Non-pigmented ciliary epithelial cell (primary cell): ENCODE data around the gene CORIN.
"Not testable (repeated sequence)": the region's sequence is repeated elsewhere in the genome, so short reads cannot be mapped to it uniquely, and the experiment has no call there.

ENCODE experiments used
- DNase-seq: peaks from one replicate; pipeline ENCODE4 v3.0.0-alpha.2; 2010; ENCODE audit warnings: low read depth

CORIN gene

DNA sequence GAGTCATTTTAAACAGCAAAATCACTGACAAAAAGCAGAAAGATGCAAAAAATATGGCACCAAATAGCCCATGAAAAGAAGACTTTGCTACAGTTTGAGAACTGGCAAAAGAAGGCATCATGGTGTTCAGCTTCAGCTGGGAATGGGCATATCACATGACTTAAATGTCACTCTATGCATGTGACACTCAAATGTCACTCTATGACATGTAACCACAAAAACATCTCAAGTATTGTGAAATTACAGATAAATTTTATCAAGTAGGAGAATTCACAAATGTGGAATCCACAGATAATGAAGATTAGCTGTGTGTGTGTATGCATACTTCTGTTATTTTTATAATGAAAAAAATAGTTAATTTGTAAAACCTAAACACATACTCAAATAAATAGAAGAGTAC lies 270.9 kb downstream of the CORIN start:
- DNase-seq: no peak

DNA sequence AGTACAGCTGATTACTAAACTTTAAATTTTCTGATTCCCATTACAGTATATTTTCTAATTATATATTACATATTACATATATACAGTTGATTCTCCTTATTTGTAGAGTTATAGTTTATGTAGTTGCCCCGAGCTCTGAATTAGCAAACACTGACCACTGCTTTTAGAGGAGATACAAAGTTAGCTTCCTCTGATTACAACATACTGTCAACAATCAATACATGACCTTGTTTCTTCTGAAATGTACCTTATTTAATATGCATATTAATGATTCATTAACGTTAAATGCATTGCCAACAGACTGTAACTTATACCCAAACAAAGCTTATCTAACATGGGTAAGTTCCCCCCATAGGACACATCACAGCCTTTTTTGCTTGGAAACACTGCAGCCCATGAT lies 271.3 kb downstream of the CORIN start:
- no peak for DNase-seq

DNA sequence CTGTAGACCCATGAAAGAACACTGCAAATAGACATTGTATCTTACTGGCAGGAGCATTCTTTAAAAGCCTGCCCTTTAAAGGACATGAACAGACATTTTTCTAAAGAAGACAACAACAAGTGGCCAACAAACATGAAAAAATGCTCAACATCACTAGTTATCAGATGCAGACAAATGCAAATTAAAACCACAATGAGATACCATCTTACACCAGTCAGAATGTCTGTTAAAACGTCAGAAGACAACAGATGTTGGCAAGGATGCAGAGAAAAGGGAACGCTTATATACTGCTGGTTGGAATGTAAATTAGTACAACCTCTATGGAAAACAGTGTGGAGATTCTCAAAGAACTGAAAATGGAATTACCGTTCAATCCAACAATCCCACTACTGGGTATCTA lies 275.6 kb downstream of the CORIN start:
- no peak for DNase-seq

DNA sequence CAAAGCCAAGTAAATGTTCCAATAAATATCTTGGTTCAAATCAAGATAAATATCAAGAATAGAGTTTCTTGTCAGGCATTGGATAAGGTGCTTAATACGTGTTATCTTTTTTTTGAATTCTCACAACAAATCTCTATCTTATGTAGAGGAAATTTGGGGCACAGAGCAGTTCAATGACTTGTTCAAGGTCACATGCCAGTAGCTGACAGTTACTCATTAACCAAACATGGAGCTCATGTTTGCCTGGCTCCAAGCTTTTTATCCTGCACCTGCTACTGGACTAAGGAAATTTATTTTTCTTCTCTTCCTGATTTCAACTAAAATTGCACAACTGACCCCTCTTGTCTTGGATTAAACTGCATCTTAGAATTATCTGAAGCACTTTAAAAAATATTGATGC lies 276.5 kb downstream of the CORIN start:
- DNase-seq: no peak

DNA sequence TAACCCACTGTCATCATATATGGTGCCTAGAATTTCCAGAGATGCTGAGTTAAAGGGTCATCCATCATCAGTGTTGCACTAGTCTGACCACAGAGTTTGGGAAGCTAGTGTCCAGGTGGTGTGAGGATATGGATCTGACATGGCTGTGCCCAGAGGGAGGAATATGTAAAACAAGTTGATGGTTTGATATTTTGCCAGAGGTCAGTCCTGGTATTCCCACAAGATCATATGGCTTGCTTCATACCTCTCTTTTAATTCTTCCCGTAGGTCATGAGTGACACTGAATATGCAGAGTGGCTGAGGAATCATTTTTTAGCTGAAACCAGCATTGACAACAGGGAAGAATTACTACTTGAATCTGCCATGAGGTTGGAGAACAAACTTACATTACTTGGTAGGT lies 277.2 kb downstream of the CORIN start:
- DNase-seq: no peak

DNA sequence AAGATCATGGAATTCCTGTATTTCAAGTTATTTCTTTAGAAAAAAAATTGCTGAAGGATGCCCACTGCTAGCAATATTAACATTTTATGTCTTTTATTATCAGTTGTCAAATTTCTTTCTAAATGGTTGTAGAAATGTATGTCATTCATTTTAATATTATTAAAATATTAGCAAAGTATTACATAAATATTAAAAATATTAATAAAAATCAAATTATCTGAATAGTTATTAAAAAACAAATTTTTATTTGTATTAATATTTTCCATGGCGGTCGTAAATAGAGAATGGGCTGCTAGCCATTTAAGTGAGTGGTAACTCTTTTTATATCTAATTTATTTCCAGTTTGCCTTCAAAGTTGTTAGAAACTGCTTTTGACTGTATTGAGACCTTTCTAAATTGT lies 280.6 kb downstream of the CORIN start:
- DNase-seq: no peak

DNA sequence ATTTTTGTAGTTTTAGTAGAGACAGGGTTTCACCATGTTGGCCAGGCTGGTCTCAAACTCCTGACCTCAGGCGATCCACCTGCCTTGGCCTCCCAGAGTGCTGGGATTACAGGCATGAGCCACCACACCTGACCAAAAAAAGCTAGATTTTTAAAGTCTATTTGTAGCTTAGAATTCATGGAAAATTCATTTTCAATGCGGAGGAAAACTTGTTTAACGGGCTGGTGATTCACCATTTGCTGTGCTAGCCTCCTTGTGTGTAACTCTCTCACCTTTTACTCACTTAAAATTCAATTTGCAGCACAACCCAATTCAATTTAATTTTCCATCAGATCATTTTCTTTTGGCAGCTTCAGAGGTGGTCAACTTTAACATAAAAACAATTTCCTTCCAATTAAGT lies 281.9 kb downstream of the CORIN start:
- not testable (repeated sequence) for DNase-seq

DNA sequence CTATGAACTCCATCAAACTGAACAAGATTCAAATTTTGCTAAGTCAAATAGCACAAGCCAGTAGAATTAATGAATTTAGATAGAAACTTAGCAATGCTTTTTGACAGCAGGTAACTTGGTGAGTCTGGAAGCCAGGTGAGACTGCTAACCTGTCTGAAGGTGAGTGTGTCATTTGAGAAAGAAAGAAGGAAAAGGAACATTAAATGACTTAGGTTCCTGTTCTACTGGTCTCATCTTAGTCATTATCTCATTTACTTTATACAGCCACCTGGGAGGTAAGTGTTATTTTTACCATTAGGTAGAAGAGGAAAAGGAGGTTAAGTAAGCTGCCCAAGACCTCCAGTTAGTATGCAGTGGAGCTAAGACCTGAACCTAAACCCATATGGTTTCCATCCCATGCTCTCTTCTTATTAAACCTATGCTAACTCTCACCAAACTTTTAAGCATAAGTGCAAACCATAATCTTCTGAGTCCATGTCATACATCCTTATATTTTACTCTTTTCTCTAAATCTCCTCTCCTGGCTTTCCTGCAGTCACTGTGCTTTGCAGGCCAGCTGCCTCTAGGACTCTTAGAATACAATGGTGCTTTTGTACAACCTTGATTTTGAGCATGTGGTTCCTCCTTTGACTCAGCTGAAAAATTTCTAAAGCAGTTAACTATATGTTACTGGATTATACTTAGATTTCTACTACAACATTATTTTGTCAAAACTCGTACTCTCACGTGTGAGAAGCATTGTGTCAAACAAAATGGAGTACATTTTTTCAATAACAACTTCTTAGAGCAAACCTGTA lies 284.3 kb downstream of the CORIN start:
- no peak for DNase-seq

DNA sequence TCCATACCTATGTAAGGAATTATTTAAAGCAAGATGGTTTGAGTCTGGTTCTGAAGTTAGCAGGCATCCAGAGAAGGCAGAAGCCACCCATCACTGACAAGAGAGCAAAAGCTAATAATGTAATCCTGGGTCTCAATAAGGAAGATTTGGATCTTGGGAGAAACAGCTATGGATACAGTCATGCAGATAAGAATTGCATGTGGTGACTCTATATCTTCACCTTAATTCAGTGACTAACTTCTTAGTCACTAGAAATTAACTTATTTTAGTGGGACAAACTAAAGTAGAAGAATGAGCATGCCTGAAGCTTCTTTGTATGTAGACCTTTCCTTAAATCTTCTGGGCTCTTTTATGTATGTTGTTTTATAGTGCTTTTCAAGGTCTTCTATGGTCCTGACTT lies 286.2 kb downstream of the CORIN start:
- DNase-seq: no peak

DNA sequence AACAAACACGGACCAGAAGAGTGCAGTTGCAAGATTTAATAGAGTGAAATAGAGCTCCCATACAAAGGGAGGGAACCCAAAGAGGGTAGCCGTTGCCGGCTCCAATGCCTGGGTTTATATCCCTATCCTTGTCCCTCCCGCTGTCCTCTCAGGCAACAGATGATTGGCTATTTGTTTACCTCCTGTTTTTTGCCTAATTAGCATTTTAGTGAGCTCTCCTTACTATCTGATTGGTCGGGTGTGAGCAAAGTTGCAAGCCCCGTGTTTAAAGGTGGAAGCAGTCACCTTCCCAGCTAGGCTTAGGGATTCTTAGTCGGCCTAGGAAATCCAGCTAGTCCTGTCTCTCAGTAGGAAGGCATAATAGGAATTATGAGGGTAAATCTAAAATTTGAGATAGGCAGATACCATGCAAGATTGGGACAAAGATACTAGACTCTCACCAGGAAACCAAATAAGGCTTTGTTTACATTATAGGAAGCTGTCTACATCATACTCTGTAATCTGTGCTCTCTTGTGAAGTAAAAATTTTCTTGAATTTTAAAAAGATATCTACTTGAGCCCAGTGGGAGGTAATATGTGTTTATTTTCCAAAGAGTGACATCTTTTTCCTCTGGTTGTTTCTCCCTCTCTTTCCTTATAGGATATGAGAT lies 286.8 kb downstream of the CORIN start:
- DNase-seq: no peak

DNA sequence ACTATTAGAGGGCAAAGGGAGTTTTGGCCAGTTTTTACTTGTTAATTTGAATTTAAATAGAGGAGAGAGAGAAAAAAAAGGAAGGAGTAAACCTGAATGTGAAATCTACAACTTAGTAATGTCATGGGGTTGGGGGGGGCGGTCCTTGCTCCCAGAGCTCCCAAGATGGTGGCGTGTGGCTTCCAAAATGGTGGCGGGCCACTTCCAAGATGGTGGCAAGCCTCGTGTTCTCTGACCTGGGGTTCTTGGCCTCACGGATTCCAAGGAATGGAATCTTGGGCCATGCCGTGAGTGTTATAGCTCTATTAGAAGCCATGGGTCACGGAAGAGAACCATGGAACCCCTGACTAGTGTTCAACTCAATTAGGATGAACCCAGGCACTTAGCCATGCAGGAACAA lies 287.5 kb downstream of the CORIN start:
- not testable (repeated sequence) for DNase-seq
